Endodermal cell (in vitro differentiated cells): ENCODE data around the gene CTR9. TPM values are rescaled to one million over a fixed set of nuclear protein-coding genes. Genes with fewer than 3 reads are reported as not detected.
A peak's percentile ranks its signal among the peaks of the same experiment; 100 is the strongest.

Experiments
- DNase-seq: peaks from one replicate; pipeline ENCODE4 v3.0.0-alpha.2; 2017
- H3K27ac ChIP-seq: 2 replicates; pipeline ENCODE4 v1.5.1; 2013; ENCODE audit warnings: mild to moderate bottlenecking, low read depth, low read length, moderate library complexity
- H3K27me3 ChIP-seq: 2 replicates; pipeline ENCODE4 v1.6.1; 2013; ENCODE audit warnings: mild to moderate bottlenecking, low read length, moderate library complexity; ENCODE audit not compliant: insufficient read depth, control insufficient read depth, poor library complexity, severe bottlenecking
- H3K36me3 ChIP-seq: 2 replicates; pipeline ENCODE4 v1.7.0; 2013; ENCODE audit warnings: mild to moderate bottlenecking, low read length, moderate library complexity; ENCODE audit not compliant: control insufficient read depth, insufficient read depth
- H3K4me1 ChIP-seq: one replicate; pipeline ENCODE4 v1.7.0; 2013; ENCODE audit warnings: low read length; ENCODE audit not compliant: control insufficient read depth, insufficient read depth
- H3K4me3 ChIP-seq: 2 replicates; pipeline ENCODE4 v1.5.1; 2013; ENCODE audit warnings: mild to moderate bottlenecking, low read length, moderate library complexity
- H3K9ac ChIP-seq: 2 replicates; pipeline ENCODE4 v1.6.1; 2013; ENCODE audit warnings: mild to moderate bottlenecking, low read length, moderate library complexity; ENCODE audit not compliant: poor library complexity, severe bottlenecking; ENCODE audit errors: extremely low read depth
- H3K9me3 ChIP-seq: 2 replicates; pipeline ENCODE4 v1.6.1; 2013; ENCODE audit warnings: mild to moderate bottlenecking, low read length, moderate library complexity; ENCODE audit not compliant: control insufficient read depth
- H3K27ac Mint-ChIP-seq: 2 replicates; pipeline ENCODE4 v1.8.0; 2020; ENCODE audit warnings: mixed read lengths
- H3K27me3 Mint-ChIP-seq: 2 replicates; pipeline ENCODE4 v1.8.0; 2021; ENCODE audit warnings: mild to moderate bottlenecking, mixed read lengths; ENCODE audit not compliant: insufficient read depth
- H3K36me3 Mint-ChIP-seq: 2 replicates; pipeline ENCODE4 v1.8.0; 2020; ENCODE audit warnings: low read depth, mixed read lengths
- H3K4me1 Mint-ChIP-seq: 2 replicates; pipeline ENCODE4 v1.8.0; 2020; ENCODE audit warnings: mixed read lengths
- H3K4me3 Mint-ChIP-seq: 2 replicates; pipeline ENCODE4 v1.8.0; 2020; ENCODE audit warnings: mild to moderate bottlenecking, moderate library complexity, mixed read lengths
- H3K9me3 Mint-ChIP-seq: 2 replicates; pipeline ENCODE4 v1.8.0; 2020; ENCODE audit warnings: mild to moderate bottlenecking, mixed read lengths
- WGBS, 2 experiments: methylation state at CpG; one replicate each; pipeline versions ENCODE4 v1.1.5 to v1.1.7; 2013; ENCODE audit warnings: missing lambda C conversion rate in 2 of 2, mixed read lengths in 1 of 2; ENCODE audit not compliant: insufficient coverage in 1 of 2, insufficient read length in 1 of 2; 5-methylcytosine and 5-hydroxymethylcytosine counted together
- total RNA-seq, 2 donors: library from RNA; stranded (reverse); fragmentation: NEBNext Ultra II Directional in 1 of 2; extraction: Animal tissue kit (Norgen Biotek cat#: 25700) in 1 of 2; gene quantifications; 2 replicates in 1 of 2; 3 replicates in 1 of 2; pipeline ENCODE4 v1.2.1, GENCODE V29; 2021
- TF ChIP-seq, protein P1 (sequence below): fragments of 200-600 bp; sonication (generic); conservative IDR thresholded peaks from 2 replicates; pipeline ENCODE4 v1.5.0; 2021; ENCODE audit warnings: antibody characterized with exemption, mild to moderate bottlenecking

The CTR9 gene
- total RNA-seq, 2 donors from 2014 or later: 32.7 to 37.5 TPM

GRCh38 chr11:10797531-10797930 is 46.5 kb downstream of the CTR9 start:
- TF ChIP-seq, protein P1, sequence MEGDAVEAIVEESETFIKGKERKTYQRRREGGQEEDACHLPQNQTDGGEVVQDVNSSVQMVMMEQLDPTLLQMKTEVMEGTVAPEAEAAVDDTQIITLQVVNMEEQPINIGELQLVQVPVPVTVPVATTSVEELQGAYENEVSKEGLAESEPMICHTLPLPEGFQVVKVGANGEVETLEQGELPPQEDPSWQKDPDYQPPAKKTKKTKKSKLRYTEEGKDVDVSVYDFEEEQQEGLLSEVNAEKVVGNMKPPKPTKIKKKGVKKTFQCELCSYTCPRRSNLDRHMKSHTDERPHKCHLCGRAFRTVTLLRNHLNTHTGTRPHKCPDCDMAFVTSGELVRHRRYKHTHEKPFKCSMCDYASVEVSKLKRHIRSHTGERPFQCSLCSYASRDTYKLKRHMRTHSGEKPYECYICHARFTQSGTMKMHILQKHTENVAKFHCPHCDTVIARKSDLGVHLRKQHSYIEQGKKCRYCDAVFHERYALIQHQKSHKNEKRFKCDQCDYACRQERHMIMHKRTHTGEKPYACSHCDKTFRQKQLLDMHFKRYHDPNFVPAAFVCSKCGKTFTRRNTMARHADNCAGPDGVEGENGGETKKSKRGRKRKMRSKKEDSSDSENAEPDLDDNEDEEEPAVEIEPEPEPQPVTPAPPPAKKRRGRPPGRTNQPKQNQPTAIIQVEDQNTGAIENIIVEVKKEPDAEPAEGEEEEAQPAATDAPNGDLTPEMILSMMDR: no peak
- H3K4me3 ChIP-seq: no peak overlapping the region
- no peak for DNase-seq
- no peaks in the 10 kb centered on the region for H3K9me3 Mint-ChIP-seq
- peaks cover 6% of the 10 kb centered on the region for H3K27me3 Mint-ChIP-seq
- H3K4me1 ChIP-seq: no peaks in the 10 kb centered on the region
- H3K27ac Mint-ChIP-seq: no peak overlapping the region
- no peaks in the 10 kb centered on the region for H3K9me3 ChIP-seq
- H3K27ac ChIP-seq: no peak overlapping the region
- H3K4me3 Mint-ChIP-seq: no peak overlapping the region
- peaks cover 65% of the 10 kb centered on the region for H3K36me3 ChIP-seq
- 94 to 99% methylated on average over 3 of the region's 3 CpGs for WGBS, 2 experiments
- H3K4me1 Mint-ChIP-seq: peaks cover 3% of the 10 kb centered on the region
- H3K9ac ChIP-seq: no peak overlapping the region
- H3K27me3 ChIP-seq: no peaks in the 10 kb centered on the region
- H3K36me3 Mint-ChIP-seq: peaks cover 62% of the 10 kb centered on the region

GRCh38 chr11:10798330-10798928 is 47.4 kb downstream of the CTR9 start:
- Mint-ChIP-seq H3K36me3 (peaks cover 71% of the 10 kb centered on the region), H3K27ac (no peak overlapping the region), H3K4me1 (no peaks in the 10 kb centered on the region), H3K4me3 (no peak overlapping the region), H3K27me3 (peaks cover 3% of the 10 kb centered on the region), H3K9me3 (no peaks in the 10 kb centered on the region)
- H3K9me3 ChIP-seq: no peaks in the 10 kb centered on the region
- H3K27me3 ChIP-seq: no peaks in the 10 kb centered on the region
- WGBS, 2 experiments: 83 to 100% methylated on average over 1 to 4 of the region's 4 CpGs
- DNase-seq: no peak
- H3K27ac ChIP-seq: no peak overlapping the region
- no peaks in the 10 kb centered on the region for H3K4me1 ChIP-seq
- peaks cover 74% of the 10 kb centered on the region for H3K36me3 ChIP-seq
- H3K4me3 ChIP-seq: no peak overlapping the region
- H3K9ac ChIP-seq: no peak overlapping the region
- TF ChIP-seq, protein P1: no peak

GRCh38 chr11:10800292-10800691 is 49.2 kb downstream of the CTR9 start:
- H3K27me3 ChIP-seq: no peaks in the 10 kb centered on the region
- 88 to 96% methylated on average over 2 of the region's 2 CpGs for WGBS, 2 experiments
- no peaks in the 10 kb centered on the region for H3K27me3 Mint-ChIP-seq
- H3K27ac ChIP-seq: no peak overlapping the region
- no peak overlapping the region for H3K4me3 ChIP-seq
- no peaks in the 10 kb centered on the region for H3K9me3 Mint-ChIP-seq
- peaks cover 6% of the 10 kb centered on the region for H3K4me1 Mint-ChIP-seq
- H3K9me3 ChIP-seq: no peaks in the 10 kb centered on the region
- H3K36me3 ChIP-seq: peaks cover 93% of the 10 kb centered on the region
- H3K4me1 ChIP-seq: no peaks in the 10 kb centered on the region
- H3K36me3 Mint-ChIP-seq: peaks cover 90% of the 10 kb centered on the region
- H3K4me3 Mint-ChIP-seq: no peak overlapping the region
- no peak for DNase-seq
- TF ChIP-seq, protein P1: no peak
- H3K9ac ChIP-seq: no peak overlapping the region
- peak overlapping the region; percentile 21 for H3K27ac Mint-ChIP-seq
